H1 (cell line): ENCODE measurements around the gene RASSF4. TPM values are rescaled to one million over a fixed set of nuclear protein-coding genes. Genes with fewer than 3 reads are reported as not detected.

Experiments used
- CTCF ChIA-PET: fragments of 300-600 bp; sonication (Branson Sonifier 250); formaldehyde crosslinking; loops from one replicate; lab custom pipeline; 2021; ENCODE audit not compliant: partially characterized antibody; lab: Charles Lee
- POLR2A ChIA-PET: fragments of 300-600 bp; sonication (Branson Sonifier 250); formaldehyde crosslinking; loops from one replicate; lab custom pipeline; 2021; ENCODE audit warnings: inconsistent platforms; ENCODE audit not compliant: partially characterized antibody; lab: Charles Lee
- DNase-seq, 2 experiments: peaks; one replicate each; pipeline versions ENCODE4 v3.0.0 to v3.0.0-alpha.2; 2010 to 2022; ENCODE audit warnings: low spot score in 2 of 2, low read depth in 1 of 2, mixed read lengths in 1 of 2
- FAIRE-seq: peaks from 2 replicates; lab custom pipeline; 2011; peaks lifted over from hg19 to GRCh38; lab: Jason Lieb, UNC
- H2AFZ ChIP-seq: 2 replicates; pipeline ENCODE4 v1.8.1; 2012; ENCODE audit warnings: low read length, inconsistent platforms
- H2AK5ac ChIP-seq: 2 replicates; pipeline ENCODE4 v1.6.1; 2013; ENCODE audit warnings: low read depth, low read length
- H2BK120ac ChIP-seq: replicated peaks from 2 replicates; pipeline ENCODE3; 2013; ENCODE audit warnings: low read depth, low read length, inconsistent platforms
- H2BK12ac ChIP-seq: 2 replicates; pipeline ENCODE4 v1.6.1; 2013; ENCODE audit warnings: low read depth, low read length
- H2BK15ac ChIP-seq: 2 replicates; pipeline ENCODE4 v1.6.1; 2013; ENCODE audit warnings: low read length
- H2BK20ac ChIP-seq: 2 replicates; pipeline ENCODE4 v1.6.1; 2013; ENCODE audit warnings: low read length
- H2BK5ac ChIP-seq: 2 replicates; pipeline ENCODE4 v1.6.1; 2013; ENCODE audit warnings: low read depth, low read length
- H3K14ac ChIP-seq: 2 replicates; pipeline ENCODE4 v1.6.1; 2013; ENCODE audit warnings: inconsistent platforms; ENCODE audit not compliant: insufficient read length
- H3K18ac ChIP-seq: 2 replicates; pipeline ENCODE4 v1.6.1; 2013; ENCODE audit warnings: low read length; ENCODE audit errors: extremely low read depth
- H3K23ac ChIP-seq: 2 replicates; pipeline ENCODE4 v1.6.1; 2013; ENCODE audit warnings: inconsistent platforms; ENCODE audit not compliant: insufficient read length
- H3K23me2 ChIP-seq: 2 replicates; pipeline ENCODE4 v1.6.1; 2013; ENCODE audit warnings: low read depth, low read length
- H3K27ac ChIP-seq: 2 replicates; pipeline ENCODE4 v1.6.1; 2011; ENCODE audit warnings: low read depth, low read length, inconsistent platforms
- H3K27me3 ChIP-seq, 4 experiments: replicated peaks in 1 of 4; 1 replicate in 1 of 4; 2 replicates in 3 of 4; pipeline versions ENCODE4 v1.6.1 to v1.8.1; 2011 to 2013; ENCODE audit warnings: low read length in 3 of 4, mild to moderate bottlenecking in 3 of 4, inconsistent platforms in 2 of 4, mixed read lengths in 2 of 4, moderate library complexity in 1 of 4; ENCODE audit not compliant: control insufficient read depth in 3 of 4, insufficient read depth in 3 of 4; ENCODE audit errors: extremely low read depth in 1 of 4
- H3K36me3 ChIP-seq, 4 experiments: 2 replicates each; pipeline versions ENCODE4 v1.6.1 to v1.8.1; 2011 to 2013; ENCODE audit warnings: mild to moderate bottlenecking in 4 of 4, low read length in 3 of 4, moderate library complexity in 2 of 4, control low read depth in 1 of 4, inconsistent platforms in 1 of 4; ENCODE audit not compliant: insufficient read depth in 4 of 4, control insufficient read depth in 2 of 4
- H3K4ac ChIP-seq: replicated peaks from 2 replicates; pipeline ENCODE3; 2013; ENCODE audit warnings: low read length, low read depth, mixed read lengths, inconsistent platforms; ENCODE audit not compliant: insufficient read length
- H3K4me1 ChIP-seq, 4 experiments: replicated peaks in 1 of 4; 1 replicate in 1 of 4; 2 replicates in 3 of 4; pipeline versions ENCODE4 v1.6.1 to v1.8.1; 2011 to 2013; ENCODE audit warnings: low read length in 3 of 4, inconsistent platforms in 2 of 4, mixed read lengths in 1 of 4; ENCODE audit not compliant: insufficient read depth in 4 of 4, control insufficient read depth in 3 of 4
- H3K4me2 ChIP-seq, 2 experiments: 2 replicates each; pipeline versions ENCODE4 v1.6.1 to v1.8.1; 2011 to 2013; ENCODE audit warnings: low read depth in 2 of 2, low read length in 2 of 2, control low read depth in 1 of 2, inconsistent platforms in 1 of 2, mild to moderate bottlenecking in 1 of 2; ENCODE audit not compliant: insufficient read depth in 1 of 2
- H3K4me3 ChIP-seq, 4 experiments: fragments of 200-600, 300-600 bp in 1 of 4; sonication (generic), shearing (Covaris generic), sonication (Bioruptor Twin) in 1 of 4; 2 replicates each; pipeline versions ENCODE4 v1.5.1 to v1.8.1; 2011 to 2016; ENCODE audit warnings: low read length in 4 of 4, low read depth in 3 of 4, control low read depth in 2 of 4, inconsistent platforms in 2 of 4, mild to moderate bottlenecking in 2 of 4, mixed read lengths in 1 of 4, moderate library complexity in 1 of 4; ENCODE audit not compliant: insufficient read depth in 2 of 4; ENCODE audit errors: extremely low read depth in 1 of 4
- H3K56ac ChIP-seq: replicated peaks from 2 replicates; pipeline ENCODE3; 2013; ENCODE audit warnings: low read depth, mild to moderate bottlenecking, mixed read lengths, low read length, inconsistent platforms; ENCODE audit not compliant: insufficient read length
- H3K79me1 ChIP-seq: 2 replicates; pipeline ENCODE4 v1.6.1; 2013; ENCODE audit warnings: low read depth, low read length, control low read depth
- H3K79me2 ChIP-seq, 2 experiments: 2 replicates each; pipeline versions ENCODE4 v1.6.1 to v1.8.1; 2012 to 2013; ENCODE audit warnings: low read length in 2 of 2, mild to moderate bottlenecking in 2 of 2, inconsistent platforms in 1 of 2; ENCODE audit not compliant: insufficient read depth in 2 of 2, control insufficient read depth in 1 of 2
- H3K9ac ChIP-seq, 4 experiments: replicated peaks in 1 of 4; 1 replicate in 1 of 4; 2 replicates in 3 of 4; pipeline versions ENCODE4 v1.6.1 to v1.8.1; 2011 to 2013; ENCODE audit warnings: low read depth in 3 of 4, low read length in 3 of 4, control low read depth in 2 of 4, mild to moderate bottlenecking in 2 of 4, moderate library complexity in 2 of 4, inconsistent platforms in 1 of 4; ENCODE audit errors: extremely low read depth in 1 of 4
- H3K9me3 ChIP-seq, 2 experiments: 2 replicates each; pipeline versions ENCODE4 v1.6.1 to v1.8.1; 2012 to 2013; ENCODE audit warnings: mild to moderate bottlenecking in 2 of 2, moderate library complexity in 2 of 2, control low read depth in 1 of 2, inconsistent platforms in 1 of 2, low read depth in 1 of 2, low read length in 1 of 2, mixed read lengths in 1 of 2; ENCODE audit not compliant: insufficient read depth in 2 of 2
- H4K20me1 ChIP-seq, 2 experiments: replicated peaks in 1 of 2; 2 replicates each; pipeline versions ENCODE3 to v1.8.1; 2011 to 2013; ENCODE audit warnings: inconsistent platforms in 2 of 2, low read length in 2 of 2, mild to moderate bottlenecking in 1 of 2; ENCODE audit not compliant: insufficient read depth in 2 of 2, control insufficient read depth in 1 of 2
- H4K5ac ChIP-seq: 2 replicates; pipeline ENCODE4 v1.6.1; 2013; ENCODE audit warnings: low read length, low read depth, mixed read lengths, inconsistent platforms; ENCODE audit not compliant: insufficient read length
- H4K8ac ChIP-seq: 2 replicates; pipeline ENCODE4 v1.8.0; 2013; ENCODE audit warnings: mild to moderate bottlenecking, moderate library complexity, low read length, inconsistent platforms; ENCODE audit not compliant: insufficient read depth; ENCODE audit errors: extremely low read depth
- H4K91ac ChIP-seq: replicated peaks from 2 replicates; pipeline ENCODE3; 2013; ENCODE audit warnings: low read length, mixed read lengths, inconsistent platforms; ENCODE audit not compliant: insufficient read length
- WGBS, 2 experiments: shearing (Covaris generic) in 1 of 2; methylation state at CpG; one replicate each; pipeline versions ENCODE4 v1.1.6 to v1.1.7; 2013 to 2015; ENCODE audit warnings: low lambda C conversion rate in 2 of 2, mixed read lengths in 2 of 2, inconsistent platforms in 1 of 2, low coverage in 1 of 2, missing lambda C conversion rate in 1 of 2; ENCODE audit not compliant: insufficient replicate concordance in 2 of 2, insufficient coverage in 1 of 2, insufficient read length in 1 of 2; ENCODE audit errors: extremely low coverage in 1 of 2, missing lambda C conversion rate in 1 of 2; 5-methylcytosine and 5-hydroxymethylcytosine counted together
- polyA plus RNA-seq, 7 experiments: library from polyadenylated mRNA; depleted of rRNA in 3 of 7; stranded (reverse) in 5 of 7; unstranded in 2 of 7; fragments of >200 nt in 5 of 7; fragments of 200-250 nt in 2 of 7; gene quantifications; 1 replicate in 5 of 7; 2 replicates in 1 of 7; 4 replicates in 1 of 7; pipeline versions ENCODE4 v1.2.1 to v1.2.3, GENCODE V29; 2011 to 2013; ENCODE audit warnings: missing spikeins in 2 of 7, mixed read lengths in 2 of 7
- total RNA-seq: library from RNA; stranded (reverse); fragmentation: NEBNext Ultra II Directional; extraction: Animal tissue kit (Norgen Biotek cat#: 25700); gene quantifications from 2 replicates; pipeline ENCODE4 v1.2.1, GENCODE V29; 2021

The RASSF4 gene
- total and polyA plus RNA-seq, 2 of the 8 experiments (the other 6 are each of a cell fraction or from before 2014, with no cell fraction given), result 14.3 to 14.5 TPM

DNA sequence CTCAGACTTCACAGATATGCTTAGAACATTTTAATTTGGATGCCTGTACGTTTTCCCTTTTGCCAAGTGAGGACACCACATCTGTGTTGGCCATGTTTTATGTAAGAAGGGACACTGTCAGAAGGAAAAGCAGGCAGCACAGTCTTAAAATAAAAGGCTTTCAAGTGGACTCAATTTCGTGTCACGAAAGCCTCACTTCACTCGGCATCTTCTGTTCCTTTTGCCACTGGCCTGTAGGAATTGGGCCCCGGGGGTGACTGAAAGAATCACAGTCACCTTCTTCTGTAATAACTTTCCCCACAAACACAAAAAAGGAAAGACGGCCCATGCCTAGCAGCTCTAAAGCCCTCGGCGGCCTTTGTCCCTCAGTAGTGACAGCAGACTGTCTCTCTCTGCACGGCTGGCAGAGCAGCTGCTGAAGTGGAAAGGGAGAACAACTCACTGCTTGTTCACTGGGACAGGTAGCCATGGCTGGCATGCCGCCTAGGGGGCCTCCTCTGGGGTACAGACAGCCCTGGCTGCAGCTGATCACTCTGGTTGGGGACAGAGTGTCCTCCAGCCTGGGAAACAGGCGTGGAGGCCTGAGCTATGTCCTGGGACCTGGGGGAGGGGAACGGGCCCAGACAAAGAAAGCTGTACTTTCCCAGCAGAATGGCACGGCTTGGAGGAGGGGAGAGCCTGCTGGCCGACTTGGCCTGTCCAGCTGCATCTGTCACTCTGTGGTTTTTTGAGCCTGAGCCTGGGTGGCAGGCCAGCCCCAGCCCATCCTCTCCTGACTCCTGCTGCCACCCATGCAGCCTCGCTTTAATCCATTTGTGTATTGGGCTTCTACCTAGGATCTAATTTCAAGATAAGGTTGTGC is 4.4 kb downstream of the RASSF4 start:
- H2BK20ac ChIP-seq, result peak overlapping the region; percentile 37; the same call in 1 of the 2 replicates
- peaks cover 25 to 48% (median 33%) of the 10 kb centered on the region in 4 experiments for H3K4me1 ChIP-seq
- H3K36me3 ChIP-seq, result no peaks in the 10 kb centered on the region
- peak overlapping the region; percentile 35 to 54 for H3K4me2 ChIP-seq
- H3K9ac ChIP-seq, result no peak overlapping the region; a peak in 2 of 7 replicates
- peak overlapping the region; percentile 36; the same call in 1 of the 2 replicates for H2BK5ac ChIP-seq
- peaks cover 5% of the 10 kb centered on the region; the same call in 1 of the 2 replicates for H3K79me1 ChIP-seq
- H3K79me2 ChIP-seq, result no peaks in the 10 kb centered on the region; a peak in 1 of 4 replicates
- peak overlapping the region; percentile 47 for H3K4ac ChIP-seq
- H3K4me3 ChIP-seq, result peak overlapping the region in 2 of 4 experiments; percentile 0 to 24; a peak in 2 of 8 replicates
- 0 out of 2 replicates have a peak overlapping the region, but pooled peaks have one; percentile 82 for H2AK5ac ChIP-seq
- no peak overlapping the region for H3K23ac ChIP-seq
- no peak overlapping the region for H3K14ac ChIP-seq
- peak overlapping the region; percentile 56 for H2BK120ac ChIP-seq
- H2BK12ac ChIP-seq, result peak overlapping the region; percentile 45; the same call in 1 of the 2 replicates
- H2AFZ ChIP-seq, result peak overlapping the region; percentile 47; the same call in 1 of the 2 replicates
- H4K8ac ChIP-seq, result peak overlapping the region; percentile 71; the same call in 1 of the 2 replicates
- no peak overlapping the region for H2BK15ac ChIP-seq
- ChIA-PET CTCF (interaction anchor here (0.5 to 11.2 kb wide), 11 partner anchors 10 to 270 kb away, joined by 4 to 143 read pairs (median 6); partner anchors contain the start of gene DEPP1), POLR2A (interaction anchor here (0.8 to 3.5 kb wide), 11 partner anchors 9 to 85 kb away, joined by 3 to 17 read pairs (median 7); partner anchors contain the start of genes DEPP1 and ZNF22)
- H4K20me1 ChIP-seq, result peaks cover 0 to 2% of the 10 kb centered on the region in 2 experiments
- peak overlapping the region; percentile 72 for H3K18ac ChIP-seq
- peaks cover 0 to 7% (median 3%) of the 10 kb centered on the region in 4 experiments; a peak in 4 of 7 replicates for H3K27me3 ChIP-seq
- H3K27ac ChIP-seq, result no peak overlapping the region; the same call in 1 of the 2 replicates
- DNase-seq, result peak in 1 of 2 experiments; percentile 59
- peak overlapping the region; percentile 89 for H4K5ac ChIP-seq
- peaks cover 8% of the 10 kb centered on the region for H3K23me2 ChIP-seq
- no peak overlapping the region for H3K56ac ChIP-seq
- H3K9me3 ChIP-seq, result no peaks in the 10 kb centered on the region
- FAIRE-seq, result no peak
- 71% methylated on average over 14 of the region's 15 CpGs; no CpG with 5 or more reads in 1 of the 2 experiments for WGBS, 2 experiments
- H4K91ac ChIP-seq, result peak overlapping the region; percentile 87
